Medulla oblongata (tissue), 1 donor: ENCODE measurements around the gene SLC25A24.

Source experiments
- DNase-seq: peaks from one replicate; pipeline ENCODE4 v3.0.0-alpha.2; 2015; ENCODE audit errors: extremely low spot score

The SLC25A24 gene

DNA sequence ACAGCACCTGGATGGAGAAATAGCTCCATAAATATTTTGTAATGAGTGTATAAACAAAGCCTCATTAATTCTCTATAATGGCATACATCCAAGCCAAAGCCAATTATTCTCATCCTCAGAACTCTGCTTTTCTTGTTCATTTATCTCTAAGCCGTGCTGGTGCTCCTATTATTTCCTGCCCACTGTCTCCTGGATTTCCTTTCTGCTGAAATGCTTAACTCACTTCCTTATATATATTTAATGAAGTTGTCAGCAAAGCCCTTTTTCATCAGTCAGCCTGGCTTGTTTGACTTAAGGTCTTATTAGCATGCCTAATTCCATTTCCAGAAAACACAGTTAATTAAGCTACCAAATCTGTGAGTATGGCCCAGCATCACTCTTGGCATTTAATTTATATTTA lies 93.4 kb downstream of the SLC25A24 start:
- DNase-seq: no peak

DNA sequence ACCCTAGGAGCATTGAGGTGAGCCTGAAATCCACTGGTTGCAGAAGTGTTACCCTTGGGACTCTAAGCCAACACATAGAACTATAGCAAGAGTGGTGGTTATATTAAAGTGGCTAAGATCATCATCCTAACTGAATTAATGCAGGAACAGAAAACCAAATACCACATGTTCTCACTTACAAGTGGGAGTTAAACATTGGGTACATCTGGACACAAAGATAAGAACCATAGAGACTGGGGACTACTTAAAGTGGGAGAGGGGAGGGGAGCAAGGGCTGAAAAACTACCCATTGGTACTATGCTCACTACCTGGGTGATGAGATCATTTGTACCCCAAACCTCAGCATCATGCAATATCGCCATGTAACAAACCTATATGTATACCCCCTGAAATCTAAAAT lies 100.0 kb downstream of the SLC25A24 start:
- DNase-seq: no peak

DNA sequence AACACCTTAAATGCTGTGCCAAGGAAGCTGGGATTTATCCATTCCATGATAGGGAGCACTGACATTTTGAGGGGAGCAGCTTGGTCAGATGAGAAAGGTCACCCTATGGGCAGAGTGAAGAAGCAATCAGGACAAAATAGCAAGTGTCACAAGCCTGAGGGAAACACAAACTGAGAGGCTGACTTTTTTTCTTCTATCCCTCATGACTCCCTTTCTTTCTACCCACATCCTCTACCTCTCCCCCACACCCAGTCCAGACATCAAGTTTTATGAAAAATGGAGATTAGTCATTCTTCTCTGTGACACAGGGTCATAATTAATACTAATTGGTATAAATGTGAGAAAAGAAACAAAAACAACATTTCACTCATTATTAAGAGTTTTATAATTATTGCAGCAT lies 103.1 kb downstream of the SLC25A24 start:
- no peak for DNase-seq

DNA sequence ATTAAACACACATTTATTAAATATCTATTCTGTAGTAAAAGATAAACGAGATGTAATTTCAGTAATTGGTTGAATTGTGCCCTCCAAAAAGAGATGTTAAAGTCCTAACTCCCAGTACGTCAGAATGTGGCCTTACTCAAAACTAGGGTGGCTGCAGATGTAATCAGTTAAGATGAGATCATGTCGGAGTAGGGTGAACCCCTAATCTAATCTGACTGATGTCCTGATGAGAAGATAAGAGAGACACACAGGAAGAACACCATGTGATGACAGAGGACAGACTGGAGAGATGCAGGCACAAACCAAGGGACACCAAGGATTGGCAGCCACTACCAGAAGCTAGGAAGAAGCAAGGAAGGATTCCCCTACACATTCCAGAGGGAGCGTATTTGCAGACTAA lies 104.1 kb downstream of the SLC25A24 start:
- DNase-seq: no peak

DNA sequence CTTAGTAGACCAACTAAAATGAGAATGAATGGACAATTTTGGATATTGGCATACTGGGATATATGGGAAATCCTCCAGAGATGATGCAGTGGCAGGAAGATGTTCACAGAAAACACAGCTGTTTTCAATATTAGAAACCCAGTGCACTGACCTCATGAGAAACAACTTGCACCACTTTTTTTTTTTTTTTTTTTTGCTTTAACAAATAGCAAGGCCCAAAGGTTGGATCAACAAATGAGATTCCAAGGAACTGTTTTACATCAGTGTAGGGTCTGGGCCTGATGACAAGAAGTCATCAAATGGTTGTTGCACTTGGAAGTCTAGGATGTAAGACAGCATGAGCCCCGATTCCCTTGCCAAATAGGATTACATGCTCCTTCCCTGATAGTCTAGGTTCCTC lies 110.7 kb downstream of the SLC25A24 start:
- no peak for DNase-seq

GRCh38 chr1:108085628-108086027 lies 114.5 kb downstream of the SLC25A24 start:
- no peak for DNase-seq

GRCh38 chr1:108084866-108085477 lies 115.2 kb downstream of the SLC25A24 start:
- no peak for DNase-seq
